ENCODE measurements around the gene SMAD7. TPM values are rescaled to one million over a fixed set of nuclear protein-coding genes. Genes with fewer than 3 reads are reported as not detected.

Gene SMAD7
- total and polyA plus RNA-seq, 4 experiments from 2014 or later = 2.7 to 31.2 (median 17.9) TPM

- Mint-ChIP-seq H3K9me3 (no peaks in the 10 kb centered on the region), H3K4me1 (peaks cover 22 to 52% (median 25%) of the 10 kb centered on the region in 4 donors), H3K27ac (peak overlapping the region; percentile 86 to 100 (median 93)), H3K27me3 (no peaks in the 10 kb centered on the region), H3K36me3 (peaks cover 0 to 11% of the 10 kb centered on the region in 2 donors), H3K4me3 (peak overlapping the region in 6 of 8 donors; percentile 9 to 70 (median 54))
- POLR2A ChIA-PET (ENCODE audit: partially characterized antibody) = interaction anchor here (0.7 to 4.0 kb wide), 8 partner anchors 8 to 176 kb away, joined by 3 to 69 read pairs (median 4); no protein-coding TSS in a partner anchor
- H3K4me1 ChIP-seq (ENCODE audit: insufficient read depth, low read length) = peaks cover 28% of the 10 kb centered on the region
- no peaks in the 10 kb centered on the region for H3K27me3 ChIP-seq (ENCODE audit: insufficient read depth, low read length)
- no peaks in the 10 kb centered on the region for H3K36me3 ChIP-seq (ENCODE audit: insufficient read depth, low read length)
- no peak overlapping the region for H3K4me3 ChIP-seq (ENCODE audit: low read length in 2 of 2)
- DNase-seq = no peak
- intact Hi-C loops (cut with micrococcal nuclease) = loop anchor here (2.0 to 5.0 kb wide), 4 partner anchors 14 to 537 kb away; partner anchors contain the start of gene RPL17
- CTCF ChIA-PET (ENCODE audit: partially characterized antibody) = interaction anchor here (0.7 to 2.4 kb wide), 5 partner anchors 14 to 1240 kb away, joined by 3 to 7 read pairs (median 4); partner anchors contain the start of gene MYO5B
- no peaks in the 10 kb centered on the region for H3K9me3 ChIP-seq (ENCODE audit: control insufficient read depth in 1 of 2, low read length in 2 of 2)
- H3K27ac ChIP-seq (ENCODE audit: low read depth, low read length) = no peak overlapping the region
These were observed 4.4 kb upstream of the SMAD7 start for GRCh38 chr18:48954886-48955819.

DNA sequence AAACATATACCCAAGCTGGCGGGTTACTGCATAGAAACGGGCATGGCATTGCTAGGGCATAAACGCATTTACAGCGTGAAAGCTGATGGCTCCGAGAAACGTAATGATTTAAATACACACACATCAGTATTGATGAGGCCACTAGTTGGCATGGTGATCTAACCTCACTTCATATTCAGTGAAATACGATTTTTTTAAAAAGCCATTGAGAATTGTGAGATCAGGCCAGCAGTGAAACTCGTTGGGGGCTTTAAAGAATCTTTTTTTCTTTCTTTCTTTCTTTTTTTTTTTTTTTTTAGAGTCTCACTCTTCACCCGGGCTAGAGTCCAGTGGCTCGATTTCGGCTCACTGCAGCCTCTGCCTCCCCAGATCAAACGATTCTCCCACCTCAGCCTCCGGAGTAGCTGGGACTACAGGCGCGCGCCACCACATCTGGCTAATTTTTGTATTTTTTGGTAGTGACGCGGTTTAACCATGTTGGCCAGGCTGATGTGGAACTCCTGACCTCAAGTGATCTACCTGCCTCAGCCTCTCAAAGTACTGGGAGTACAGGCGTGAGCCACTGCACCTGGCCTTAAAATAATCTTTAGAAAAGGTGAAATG, 2.4 kb upstream of the SMAD7 start:
- Mint-ChIP-seq H3K4me1 (peaks cover 25 to 65% (median 27%) of the 10 kb centered on the region in 4 donors), H3K4me3 (peak overlapping the region; percentile 89 to 99 (median 92)), H3K27me3 (no peaks in the 10 kb centered on the region), H3K27ac (peak overlapping the region; percentile 84 to 100 (median 97)), H3K9me3 (peaks cover 0 to 4% (median 0%) of the 10 kb centered on the region in 8 donors), H3K36me3 (peaks cover 0 to 22% of the 10 kb centered on the region in 2 donors)
- intact Hi-C loops (cut with micrococcal nuclease) = loop anchor here (1.0 to 5.0 kb wide), 7 partner anchors 18 to 539 kb away; partner anchors contain the start of genes DYM and RPL17
- peak overlapping the region; percentile 74 for H3K27ac ChIP-seq (ENCODE audit: low read depth, low read length)
- no peaks in the 10 kb centered on the region for H3K36me3 ChIP-seq (ENCODE audit: insufficient read depth, low read length)
- H3K9me3 ChIP-seq (ENCODE audit: control insufficient read depth in 1 of 2, low read length in 2 of 2) = no peaks in the 10 kb centered on the region
- DNase-seq = peak in 2 of 5 donors; percentile 68 to 71
- no peaks in the 10 kb centered on the region for H3K27me3 ChIP-seq (ENCODE audit: insufficient read depth, low read length)
- ChIA-PET CTCF (ENCODE audit: partially characterized antibody) (interaction anchor here (0.9 to 2.5 kb wide), 9 partner anchors 12 to 226 kb away, joined by 3 to 16 read pairs (median 4); no protein-coding TSS in a partner anchor), POLR2A (ENCODE audit: partially characterized antibody) (interaction anchor here (1.0 to 10.3 kb wide), 14 partner anchors 9 to 175 kb away, joined by 3 to 118 read pairs (median 10); no protein-coding TSS in a partner anchor)
- peak overlapping the region in 1 of 2 donors; percentile 63 for H3K4me3 ChIP-seq (ENCODE audit: low read length in 2 of 2)
- peaks cover 41% of the 10 kb centered on the region for H3K4me1 ChIP-seq (ENCODE audit: insufficient read depth, low read length)

GRCh38 chr18:48952287-48953103, 1.7 kb upstream of the SMAD7 start:
- H3K4me3 ChIP-seq (ENCODE audit: low read length in 2 of 2) = peak overlapping the region; percentile 52 to 63
- POLR2A ChIA-PET (ENCODE audit: partially characterized antibody) = interaction anchor here (0.6 to 10.3 kb wide), 26 partner anchors 9 to 1051 kb away, joined by 3 to 118 read pairs (median 5); partner anchors contain the start of gene C18orf32
- H3K4me3 Mint-ChIP-seq = peak overlapping the region; percentile 89 to 99 (median 92)
- DNase-seq = peak; percentile 65 to 76 (median 66)
- no peaks in the 10 kb centered on the region for H3K27me3 Mint-ChIP-seq
- H3K4me1 ChIP-seq (ENCODE audit: insufficient read depth, low read length) = peaks cover 48% of the 10 kb centered on the region
- intact Hi-C loops (cut with micrococcal nuclease) = loop anchor here (1.0 to 5.0 kb wide), 8 partner anchors 18 to 540 kb away; partner anchors contain the start of genes DYM and RPL17
- peak overlapping the region; percentile 74 for H3K27ac ChIP-seq (ENCODE audit: low read depth, low read length)
- peaks cover 31 to 72% (median 34%) of the 10 kb centered on the region in 4 donors for H3K4me1 Mint-ChIP-seq
- CTCF ChIA-PET (ENCODE audit: partially characterized antibody) = interaction anchor here (0.8 to 2.5 kb wide), 11 partner anchors 12 to 227 kb away, joined by 3 to 16 read pairs (median 4); no protein-coding TSS in a partner anchor
- peak overlapping the region; percentile 92 to 100 (median 98) for H3K27ac Mint-ChIP-seq
- peaks cover 4 to 28% of the 10 kb centered on the region in 2 donors for H3K36me3 Mint-ChIP-seq
- no peaks in the 10 kb centered on the region for H3K36me3 ChIP-seq (ENCODE audit: insufficient read depth, low read length)
- no peaks in the 10 kb centered on the region for H3K27me3 ChIP-seq (ENCODE audit: insufficient read depth, low read length)
- H3K9me3 Mint-ChIP-seq = peaks cover 0 to 4% (median 0%) of the 10 kb centered on the region in 8 donors
- H3K9me3 ChIP-seq (ENCODE audit: control insufficient read depth in 1 of 2, low read length in 2 of 2) = no peaks in the 10 kb centered on the region

DNA sequence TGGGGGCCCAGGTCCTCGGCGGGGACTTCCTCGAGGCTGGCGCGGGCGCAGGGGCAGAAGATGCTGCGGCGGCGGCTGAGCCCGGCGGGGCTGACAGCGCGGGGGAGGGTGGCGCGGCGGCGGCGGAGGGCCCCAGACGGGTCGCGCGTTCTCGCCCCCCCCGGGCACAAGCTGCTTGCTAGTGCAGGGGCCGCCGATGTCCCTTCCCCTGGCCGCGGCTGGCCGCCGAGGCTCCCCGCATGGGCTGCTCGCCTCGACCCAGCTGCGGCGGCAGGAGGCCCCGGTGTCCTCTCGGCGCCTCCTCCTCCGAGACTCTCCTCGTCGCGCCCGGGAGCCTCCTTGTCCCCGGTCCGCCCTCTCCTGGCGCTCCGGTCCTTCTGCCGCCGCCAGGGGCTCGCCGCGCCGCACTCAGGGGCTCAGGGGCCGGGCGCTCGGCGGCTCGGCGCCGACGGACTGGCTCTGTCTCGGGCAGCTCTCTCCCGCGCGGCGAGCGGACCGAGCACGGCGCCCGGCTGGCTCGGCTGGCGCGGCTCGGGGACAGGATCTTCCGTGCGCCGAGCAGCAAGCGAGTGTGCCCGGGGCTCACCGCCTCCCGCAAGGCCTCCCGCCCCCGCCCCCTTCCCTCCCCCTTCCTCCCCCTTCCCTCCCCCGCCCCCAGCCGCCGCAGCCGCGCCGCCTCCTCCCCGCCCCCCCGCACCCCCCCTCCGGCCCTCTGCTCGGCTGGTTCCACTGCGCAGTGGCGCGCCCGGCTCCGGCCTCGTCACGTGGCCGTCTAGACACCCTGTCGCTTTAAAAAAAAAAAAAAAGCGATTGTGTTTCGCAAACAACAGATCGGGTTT, 902 bp upstream of the SMAD7 start:
- peaks cover 56% of the 10 kb centered on the region for H3K4me1 ChIP-seq (ENCODE audit: insufficient read depth, low read length)

GRCh38 chr18:48949606-48950535, 894 bp downstream of the SMAD7 start:
- Histone ChIP-seq H3K4me3 (ENCODE audit: low read length in 2 of 2) (peak overlapping the region; percentile 77 to 80), H3K4me1 (ENCODE audit: insufficient read depth, low read length) (peaks cover 58% of the 10 kb centered on the region)
- intact Hi-C loops (cut with micrococcal nuclease) = loop anchor here (1.0 to 10.0 kb wide), 7 partner anchors 9 to 1335 kb away; partner anchors contain the start of genes ACAA2, CXXC1, MBD1 and RPL17

More for the DNA sequence above, 902 bp upstream of the SMAD7 start:
- H3K27me3 Mint-ChIP-seq = no peaks in the 10 kb centered on the region
- H3K36me3 ChIP-seq (ENCODE audit: insufficient read depth, low read length) = no peaks in the 10 kb centered on the region
- H3K27me3 ChIP-seq (ENCODE audit: insufficient read depth, low read length) = no peaks in the 10 kb centered on the region
- peaks cover 38 to 74% (median 42%) of the 10 kb centered on the region in 4 donors for H3K4me1 Mint-ChIP-seq
- peak overlapping the region; percentile 95 to 100 (median 98) for H3K27ac Mint-ChIP-seq
- H3K27ac ChIP-seq (ENCODE audit: low read depth, low read length) = peak overlapping the region; percentile 74
- DNase-seq = peak; percentile 71 to 86 (median 75)
- peak overlapping the region; percentile 52 to 64 for H3K4me3 ChIP-seq (ENCODE audit: low read length in 2 of 2)
- ChIA-PET CTCF (ENCODE audit: partially characterized antibody) (interaction anchor here (0.8 to 2.5 kb wide), 11 partner anchors 11 to 227 kb away, joined by 3 to 16 read pairs (median 3); no protein-coding TSS in a partner anchor), POLR2A (ENCODE audit: partially characterized antibody) (interaction anchor here (0.6 to 10.3 kb wide), 28 partner anchors 8 to 1050 kb away, joined by 3 to 118 read pairs (median 5); partner anchors contain the start of gene C18orf32)
- peaks cover 0 to 4% (median 0%) of the 10 kb centered on the region in 8 donors for H3K9me3 Mint-ChIP-seq
- H3K36me3 Mint-ChIP-seq = peaks cover 4 to 35% of the 10 kb centered on the region in 2 donors
- H3K9me3 ChIP-seq (ENCODE audit: control insufficient read depth in 1 of 2, low read length in 2 of 2) = no peaks in the 10 kb centered on the region
- H3K4me3 Mint-ChIP-seq = peak overlapping the region; percentile 93 to 99 (median 96)
- intact Hi-C loops (cut with micrococcal nuclease) = loop anchor here (1.0 to 5.0 kb wide), 8 partner anchors 19 to 541 kb away; partner anchors contain the start of genes DYM and RPL17

More at GRCh38 chr18:48949606-48950535, 894 bp downstream of the SMAD7 start:
- peaks cover 39 to 74% (median 42%) of the 10 kb centered on the region in 4 donors for H3K4me1 Mint-ChIP-seq
- H3K4me3 Mint-ChIP-seq = peak overlapping the region; percentile 96 to 100 (median 98)
- H3K27ac ChIP-seq (ENCODE audit: low read depth, low read length) = peak overlapping the region; percentile 69
- peaks cover 0 to 4% (median 0%) of the 10 kb centered on the region in 8 donors for H3K9me3 Mint-ChIP-seq
- no peaks in the 10 kb centered on the region for H3K36me3 ChIP-seq (ENCODE audit: insufficient read depth, low read length)
- no peaks in the 10 kb centered on the region for H3K27me3 ChIP-seq (ENCODE audit: insufficient read depth, low read length)
- no peaks in the 10 kb centered on the region for H3K27me3 Mint-ChIP-seq
- ChIA-PET CTCF (ENCODE audit: partially characterized antibody) (interaction anchor here (0.8 kb wide), 1 partner anchor 8 kb away, joined by 3 read pairs; no protein-coding TSS in a partner anchor), POLR2A (ENCODE audit: partially characterized antibody) (interaction anchor here (0.7 to 10.3 kb wide), 12 partner anchors 9 to 172 kb away, joined by 3 to 118 read pairs (median 4); no protein-coding TSS in a partner anchor)
- peaks cover 14 to 50% of the 10 kb centered on the region in 2 donors for H3K36me3 Mint-ChIP-seq
- DNase-seq = peak; percentile 31 to 71 (median 41)
- peak overlapping the region; percentile 89 to 99 (median 97) for H3K27ac Mint-ChIP-seq
- H3K9me3 ChIP-seq (ENCODE audit: control insufficient read depth in 1 of 2, low read length in 2 of 2) = no peaks in the 10 kb centered on the region

All from CD4-positive, alpha-beta memory T cell (primary cell).